Thyroid gland (tissue), 4 donors: ENCODE measurements around the gene SMARCD2. TPM values are rescaled to one million over a fixed set of nuclear protein-coding genes. Genes with fewer than 3 reads are reported as not detected.

Experiments
- DNase-seq, 2 donors: peaks; one replicate each; pipeline ENCODE4 v3.0.0-alpha.2; 2019
- H3K27ac ChIP-seq, 3 donors: fragments of 200-600 bp; sonication (generic); 1 replicate in 2 of 3; 2 replicates in 1 of 3; pipeline ENCODE4 v1.5.1; 2016 to 2019; ENCODE audit warnings: mild to moderate bottlenecking in 1 of 3, moderate library complexity in 1 of 3
- H3K27me3 ChIP-seq: fragments of 200-600 bp; sonication (generic); one replicate; pipeline ENCODE4 v1.5.1; 2019
- H3K36me3 ChIP-seq, 2 donors: fragments of 200-600 bp; sonication (generic); one replicate each; pipeline ENCODE4 v1.5.1; 2016 to 2019
- H3K4me1 ChIP-seq, 2 donors: fragments of 200-600 bp; sonication (generic); one replicate each; pipeline ENCODE4 v1.5.1; 2017 to 2019
- H3K4me3 ChIP-seq, 3 donors: fragments of 200-600 bp; sonication (generic); replicated peaks in 1 of 3; 1 replicate in 2 of 3; 2 replicates in 1 of 3; pipeline ENCODE4 v1.5.1; 2016; ENCODE audit warnings: mild to moderate bottlenecking in 1 of 3
- H3K9me3 ChIP-seq: fragments of 200-600 bp; sonication (generic); one replicate; pipeline ENCODE4 v1.5.1; 2017
- POLR2A ChIP-seq, 2 donors: fragments of 450-650 bp; IDR thresholded peaks; one replicate each; pipeline ENCODE4 v1.6.1; 2017; ENCODE audit warnings: antibody characterized with exemption in 2 of 2, mild to moderate bottlenecking in 2 of 2, moderate library complexity in 1 of 2
- WGBS, 2 donors: methylation state at CpG; one replicate each; pipeline ENCODE4 v1.1.5; 2017; 5-methylcytosine and 5-hydroxymethylcytosine counted together
- intact Hi-C: fragments of 100-400 bp; cut with DNase I; formaldehyde crosslinking; loops from one replicate; pipeline ENCODE4 v1.15.1; 2023
- total RNA-seq, 4 donors: library from RNA; depleted of rRNA; stranded (reverse); fragments of >200 nt; gene quantifications; one replicate each; pipeline ENCODE4 v1.2.3, GENCODE V29; 2016
- TF ChIP-seq, protein P1 (sequence below), 6 experiments: fragments of 200-600 bp in 3 of 6; fragments of 450-650 bp in 3 of 6; sonication (generic) in 3 of 6; IDR thresholded peaks; one replicate each; pipeline ENCODE4 v1.5.1; 2016 to 2019; ENCODE audit warnings: antibody characterized with exemption in 6 of 6, mild to moderate bottlenecking in 2 of 6, inconsistent platforms in 1 of 6, moderate library complexity in 1 of 6

The SMARCD2 gene
- total RNA-seq, 4 donors from 2014 or later = 75.0 to 101 (median 90.4) TPM

DNA sequence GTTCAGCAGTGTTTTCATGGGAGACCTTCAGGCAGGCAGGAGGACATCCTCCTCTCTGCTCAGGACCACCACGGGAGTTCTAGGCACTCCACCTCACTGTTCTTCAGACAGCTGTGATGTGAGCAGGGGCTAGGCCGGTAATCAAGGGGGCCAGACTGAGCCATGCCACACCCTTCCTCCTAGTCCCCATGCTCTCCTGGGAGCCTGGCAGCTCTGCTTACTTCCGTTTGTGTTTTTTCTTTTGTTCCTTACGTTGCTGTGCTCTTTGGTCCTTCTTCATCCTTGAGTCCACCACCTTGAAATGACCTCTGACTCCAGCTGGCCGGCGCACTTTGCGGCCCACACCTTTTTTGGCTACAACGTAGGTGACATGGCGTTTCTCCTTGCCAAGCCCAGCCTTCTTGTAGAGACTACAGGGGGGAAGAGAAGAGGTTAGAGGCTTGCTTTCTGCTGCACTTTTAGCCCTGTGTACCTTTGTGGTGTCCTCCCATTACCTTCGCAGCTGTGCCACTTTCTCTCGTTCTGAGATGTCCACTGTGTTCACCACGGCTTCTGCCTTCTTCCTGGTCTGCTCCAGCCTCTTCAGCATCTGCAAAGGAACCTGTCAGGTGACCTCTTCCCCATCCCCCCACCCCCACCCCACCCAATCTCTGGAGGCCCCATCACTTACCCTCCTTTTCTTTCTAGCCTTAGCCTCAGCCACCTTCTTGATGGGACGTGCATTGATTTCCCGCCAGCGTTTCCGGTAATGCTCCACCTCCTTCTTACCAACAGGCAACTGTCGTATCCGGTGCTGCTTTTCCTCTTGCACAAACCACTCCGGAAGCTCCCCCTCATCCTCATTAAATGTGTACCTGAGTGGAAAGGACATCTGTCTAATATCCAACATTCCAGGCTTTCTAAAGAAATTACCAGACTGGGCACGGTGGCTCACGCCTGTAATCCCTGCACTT, 22.6 kb downstream of the SMARCD2 start:
- no peak for TF ChIP-seq POLR2A (IDR thresholded peaks at IDR 0.05)
- 82 to 84% methylated on average over 21 of the region's 21 CpGs for WGBS, 2 donors
- H3K36me3 ChIP-seq = peaks cover 94 to 96% of the 10 kb centered on the region in 2 donors
- no peaks in the 10 kb centered on the region for H3K9me3 ChIP-seq
- H3K27ac ChIP-seq = peak overlapping the region in 1 of 3 donors; percentile 24
- no peaks in the 10 kb centered on the region for H3K4me1 ChIP-seq
- no peak for DNase-seq
- intact Hi-C loops = loop anchor here (10.0 kb wide), 1 partner anchor 205 kb away; no protein-coding TSS in a partner anchor
- no peaks in the 10 kb centered on the region for H3K27me3 ChIP-seq
- no peak overlapping the region for H3K4me3 ChIP-seq

DNA sequence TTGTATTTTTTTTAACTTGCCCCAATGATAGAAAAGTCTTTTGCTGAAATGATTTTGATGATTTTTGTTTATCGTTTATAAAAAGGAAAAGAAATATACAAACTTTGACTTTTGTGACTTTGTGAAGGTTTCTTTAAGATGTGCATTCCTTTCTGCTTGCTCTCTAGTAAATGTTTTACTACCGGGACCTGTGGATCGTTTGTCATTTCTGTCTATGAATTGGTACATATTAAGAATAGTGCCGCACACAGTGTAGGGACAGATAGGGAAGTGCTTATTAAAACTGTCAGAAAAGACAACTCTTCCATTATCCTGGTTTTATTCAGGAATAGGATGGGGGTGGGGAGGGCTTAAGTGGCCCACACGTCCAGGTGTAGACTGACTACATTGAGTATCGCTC, 23.4 kb downstream of the SMARCD2 start:
- H3K4me3 ChIP-seq = no peak overlapping the region
- H3K4me1 ChIP-seq = no peaks in the 10 kb centered on the region
- no peak overlapping the region for H3K27ac ChIP-seq
- TF ChIP-seq, protein P1, sequence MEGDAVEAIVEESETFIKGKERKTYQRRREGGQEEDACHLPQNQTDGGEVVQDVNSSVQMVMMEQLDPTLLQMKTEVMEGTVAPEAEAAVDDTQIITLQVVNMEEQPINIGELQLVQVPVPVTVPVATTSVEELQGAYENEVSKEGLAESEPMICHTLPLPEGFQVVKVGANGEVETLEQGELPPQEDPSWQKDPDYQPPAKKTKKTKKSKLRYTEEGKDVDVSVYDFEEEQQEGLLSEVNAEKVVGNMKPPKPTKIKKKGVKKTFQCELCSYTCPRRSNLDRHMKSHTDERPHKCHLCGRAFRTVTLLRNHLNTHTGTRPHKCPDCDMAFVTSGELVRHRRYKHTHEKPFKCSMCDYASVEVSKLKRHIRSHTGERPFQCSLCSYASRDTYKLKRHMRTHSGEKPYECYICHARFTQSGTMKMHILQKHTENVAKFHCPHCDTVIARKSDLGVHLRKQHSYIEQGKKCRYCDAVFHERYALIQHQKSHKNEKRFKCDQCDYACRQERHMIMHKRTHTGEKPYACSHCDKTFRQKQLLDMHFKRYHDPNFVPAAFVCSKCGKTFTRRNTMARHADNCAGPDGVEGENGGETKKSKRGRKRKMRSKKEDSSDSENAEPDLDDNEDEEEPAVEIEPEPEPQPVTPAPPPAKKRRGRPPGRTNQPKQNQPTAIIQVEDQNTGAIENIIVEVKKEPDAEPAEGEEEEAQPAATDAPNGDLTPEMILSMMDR (IDR thresholded peaks at IDR 0.05) = no peak
- no peak for TF ChIP-seq POLR2A (IDR thresholded peaks at IDR 0.05)
- DNase-seq = no peak
- no peaks in the 10 kb centered on the region for H3K9me3 ChIP-seq
- H3K36me3 ChIP-seq = peaks cover 94 to 96% of the 10 kb centered on the region in 2 donors
- intact Hi-C loops = no loop called here
- 85 to 87% methylated on average over 6 of the region's 6 CpGs for WGBS, 2 donors
- H3K27me3 ChIP-seq = no peaks in the 10 kb centered on the region

DNA sequence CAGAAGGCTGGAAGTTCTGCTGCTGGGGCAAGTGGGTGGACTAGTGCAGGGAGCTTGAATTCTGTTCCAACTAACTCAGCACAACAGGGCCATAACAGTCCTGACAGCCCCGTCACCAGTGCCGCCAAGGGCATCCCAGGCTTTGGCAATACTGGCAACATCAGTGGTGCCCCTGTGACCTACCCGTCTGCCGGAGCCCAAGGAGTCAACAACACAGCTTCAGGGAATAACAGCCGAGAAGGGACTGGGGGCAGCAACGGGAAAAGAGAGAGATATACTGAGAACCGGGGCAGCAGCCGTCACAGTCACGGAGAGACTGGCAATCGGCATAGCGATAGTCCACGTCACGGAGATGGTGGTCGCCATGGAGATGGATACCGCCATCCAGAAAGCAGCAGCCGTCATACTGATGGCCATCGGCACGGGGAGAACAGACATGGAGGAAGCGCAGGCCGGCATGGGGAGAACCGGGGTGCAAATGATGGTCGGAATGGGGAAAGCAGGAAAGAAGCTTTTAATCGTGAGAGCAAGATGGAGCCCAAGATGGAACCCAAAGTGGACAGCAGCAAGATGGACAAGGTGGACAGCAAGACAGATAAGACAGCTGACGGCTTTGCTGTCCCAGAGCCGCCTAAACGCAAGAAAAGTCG, 24.6 kb downstream of the SMARCD2 start:
- no peaks in the 10 kb centered on the region for H3K9me3 ChIP-seq
- H3K36me3 ChIP-seq = peaks cover 94 to 96% of the 10 kb centered on the region in 2 donors
- intact Hi-C loops = no loop called here

DNA sequence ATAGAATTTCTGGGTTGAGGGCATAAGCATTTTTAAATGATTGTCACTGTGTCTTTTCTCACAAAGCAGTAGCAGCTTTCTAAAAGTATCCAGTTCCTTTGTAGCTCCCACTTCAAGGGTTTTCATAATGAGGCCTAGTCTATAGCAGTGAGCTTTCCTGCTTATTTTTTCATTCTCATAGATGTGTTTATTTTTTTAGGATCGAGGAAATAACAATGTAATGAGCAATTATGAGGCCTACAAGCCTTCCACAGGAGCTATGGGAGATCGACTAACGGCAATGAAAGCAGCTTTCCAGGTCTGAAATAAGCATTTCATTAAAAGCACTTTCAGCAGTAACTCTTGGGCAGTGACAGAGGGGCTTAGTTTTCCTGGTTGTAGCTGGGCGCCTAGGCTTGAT, 25.8 kb downstream of the SMARCD2 start:
- no peak for DNase-seq
- TF ChIP-seq, protein P1 (IDR thresholded peaks at IDR 0.05) = no peak
- no peak for TF ChIP-seq POLR2A (IDR thresholded peaks at IDR 0.05)
- 90 to 95% methylated on average over 4 of the region's 4 CpGs for WGBS, 2 donors
- H3K4me3 ChIP-seq = no peak overlapping the region
- H3K27ac ChIP-seq = no peak overlapping the region
- peaks cover 94 to 97% of the 10 kb centered on the region in 2 donors for H3K36me3 ChIP-seq
- no peaks in the 10 kb centered on the region for H3K27me3 ChIP-seq
- no peaks in the 10 kb centered on the region for H3K4me1 ChIP-seq
- no peaks in the 10 kb centered on the region for H3K9me3 ChIP-seq
- intact Hi-C loops = no loop called here

More for the DNA sequence above, 24.6 kb downstream of the SMARCD2 start:
- no peaks in the 10 kb centered on the region for H3K27me3 ChIP-seq
- no peak for DNase-seq
- H3K4me1 ChIP-seq = no peaks in the 10 kb centered on the region
- TF ChIP-seq, protein P1 (IDR thresholded peaks at IDR 0.05) = no peak
- TF ChIP-seq POLR2A (IDR thresholded peaks at IDR 0.05) = no peak
- no peak overlapping the region for H3K4me3 ChIP-seq
- no peak overlapping the region for H3K27ac ChIP-seq
- 97% methylated on average over 27 of the region's 27 CpGs for WGBS, 2 donors

DNA sequence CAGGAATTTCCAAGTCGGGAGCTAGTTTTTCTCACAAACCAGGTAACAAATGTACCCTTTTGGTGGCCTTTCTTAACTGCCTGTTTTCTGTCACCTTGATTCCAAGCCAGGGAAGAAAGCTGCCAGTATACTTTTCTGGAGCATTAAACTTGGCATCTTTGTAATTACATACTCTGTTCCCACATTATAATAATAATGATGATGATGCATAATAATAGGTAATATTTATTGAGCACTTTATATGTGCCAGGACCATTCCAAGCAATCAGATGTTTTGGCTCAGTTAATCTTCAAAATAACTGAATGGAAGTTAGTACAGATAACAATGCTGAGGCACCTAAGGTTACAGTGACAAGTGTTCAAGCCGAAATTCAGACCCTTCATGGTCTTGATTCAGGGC, 26.4 kb downstream of the SMARCD2 start:
- no peak for DNase-seq
- Histone ChIP-seq H3K4me3 (no peak overlapping the region), H3K4me1 (no peaks in the 10 kb centered on the region), H3K27me3 (no peaks in the 10 kb centered on the region), H3K9me3 (no peaks in the 10 kb centered on the region), H3K27ac (no peak overlapping the region), H3K36me3 (peaks cover 94 to 97% of the 10 kb centered on the region in 2 donors)
- 89 to 94% methylated on average over 2 of the region's 2 CpGs for WGBS, 2 donors
- no peak for TF ChIP-seq POLR2A (IDR thresholded peaks at IDR 0.05)
- TF ChIP-seq, protein P1 (IDR thresholded peaks at IDR 0.05) = no peak
- intact Hi-C loops = no loop called here
